ENCODE data around the gene USP24. TPM values are rescaled to one million over a fixed set of nuclear protein-coding genes. Genes with fewer than 3 reads are reported as not detected.

Gene USP24
- total RNA-seq, 2 donors from 2014 or later = 31.8 to 34.9 TPM

DNA sequence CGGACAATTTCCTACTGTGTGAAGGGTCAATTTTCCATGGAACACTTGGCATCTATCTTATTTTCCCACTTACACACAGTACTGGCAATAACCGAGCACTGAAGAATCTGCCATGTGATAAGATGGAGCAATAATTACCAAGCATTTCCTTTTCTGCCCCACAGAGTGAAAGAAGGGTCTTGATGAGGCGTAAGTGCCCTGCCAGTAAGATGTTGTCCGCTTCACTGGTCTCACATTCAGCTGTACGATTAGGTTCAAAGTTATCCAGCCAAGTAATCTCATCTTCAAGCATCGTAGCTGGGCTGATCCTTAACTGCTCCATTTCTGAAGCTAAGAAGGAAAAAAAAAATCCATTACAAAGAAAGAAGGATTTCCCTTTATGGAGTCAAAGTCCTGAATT, 108.1 kb downstream of the USP24 start:
- no peaks in the 10 kb centered on the region for H3K27me3 ChIP-seq
- no peak overlapping the region for H3K27ac ChIP-seq
- TF ChIP-seq, protein P1, sequence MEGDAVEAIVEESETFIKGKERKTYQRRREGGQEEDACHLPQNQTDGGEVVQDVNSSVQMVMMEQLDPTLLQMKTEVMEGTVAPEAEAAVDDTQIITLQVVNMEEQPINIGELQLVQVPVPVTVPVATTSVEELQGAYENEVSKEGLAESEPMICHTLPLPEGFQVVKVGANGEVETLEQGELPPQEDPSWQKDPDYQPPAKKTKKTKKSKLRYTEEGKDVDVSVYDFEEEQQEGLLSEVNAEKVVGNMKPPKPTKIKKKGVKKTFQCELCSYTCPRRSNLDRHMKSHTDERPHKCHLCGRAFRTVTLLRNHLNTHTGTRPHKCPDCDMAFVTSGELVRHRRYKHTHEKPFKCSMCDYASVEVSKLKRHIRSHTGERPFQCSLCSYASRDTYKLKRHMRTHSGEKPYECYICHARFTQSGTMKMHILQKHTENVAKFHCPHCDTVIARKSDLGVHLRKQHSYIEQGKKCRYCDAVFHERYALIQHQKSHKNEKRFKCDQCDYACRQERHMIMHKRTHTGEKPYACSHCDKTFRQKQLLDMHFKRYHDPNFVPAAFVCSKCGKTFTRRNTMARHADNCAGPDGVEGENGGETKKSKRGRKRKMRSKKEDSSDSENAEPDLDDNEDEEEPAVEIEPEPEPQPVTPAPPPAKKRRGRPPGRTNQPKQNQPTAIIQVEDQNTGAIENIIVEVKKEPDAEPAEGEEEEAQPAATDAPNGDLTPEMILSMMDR (IDR thresholded peaks at IDR 0.05) = no peak
- peaks cover 3% of the 10 kb centered on the region for H3K36me3 ChIP-seq
- H3K9me3 ChIP-seq = no peaks in the 10 kb centered on the region
- intact Hi-C loops (cut with DNase I) = no loop called here
- no peak overlapping the region for H3K4me3 ChIP-seq
- H3K9ac ChIP-seq (ENCODE audit: low read depth in 2 of 2, low read length in 2 of 2) = no peak overlapping the region
- no peak for DNase-seq
- no peaks in the 10 kb centered on the region for H3K4me1 ChIP-seq

DNA sequence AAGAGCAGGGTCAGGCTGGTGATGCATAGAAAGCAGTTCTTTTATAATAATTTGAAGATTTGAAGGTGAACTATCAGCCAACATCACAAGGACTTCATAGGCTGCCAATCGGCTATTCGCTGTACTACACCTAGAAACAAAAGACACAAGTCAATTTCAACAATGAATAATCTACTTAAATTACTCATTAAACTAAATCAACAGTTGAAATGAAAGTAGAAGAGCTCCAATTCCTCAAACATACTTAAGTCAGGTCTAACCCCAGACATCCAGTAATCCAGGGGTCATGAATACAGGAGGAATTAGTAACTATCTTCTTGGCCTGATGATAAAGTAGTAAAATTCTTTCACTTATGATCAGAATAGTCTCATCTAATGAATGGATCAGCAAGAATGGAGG, 111.3 kb downstream of the USP24 start:
- no peaks in the 10 kb centered on the region for H3K9me3 ChIP-seq
- H3K27ac ChIP-seq = no peak overlapping the region
- H3K27me3 ChIP-seq = no peaks in the 10 kb centered on the region
- TF ChIP-seq, protein P1 (IDR thresholded peaks at IDR 0.05) = no peak
- no peak overlapping the region for H3K9ac ChIP-seq (ENCODE audit: low read depth in 2 of 2, low read length in 2 of 2)
- no peaks in the 10 kb centered on the region for H3K4me1 ChIP-seq
- no peaks in the 10 kb centered on the region for H3K36me3 ChIP-seq
- no peak for DNase-seq
- H3K4me3 ChIP-seq = no peak overlapping the region
- intact Hi-C loops (cut with DNase I) = no loop called here

DNA sequence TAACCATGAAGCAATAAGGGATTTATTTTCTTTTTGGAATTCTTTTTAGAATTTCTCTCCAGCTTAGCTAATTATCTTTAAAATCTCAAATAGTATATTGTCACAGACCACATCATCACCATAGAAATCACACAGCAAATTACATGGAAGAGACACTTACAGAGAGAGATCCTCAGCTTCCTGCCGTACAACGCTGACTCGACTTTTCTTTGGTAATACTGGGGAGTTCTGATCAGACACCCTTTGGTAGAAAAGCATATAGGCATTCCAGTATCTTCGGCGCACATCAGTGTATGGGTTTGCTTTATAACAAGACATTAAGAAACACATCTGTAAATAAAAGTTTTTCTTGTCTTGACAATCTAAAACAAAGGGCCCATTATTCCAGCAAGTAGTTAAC, 120.1 kb downstream of the USP24 start:
- no peak for DNase-seq
- no peaks in the 10 kb centered on the region for H3K9me3 ChIP-seq
- H3K4me1 ChIP-seq = no peaks in the 10 kb centered on the region
- TF ChIP-seq, protein P1 (IDR thresholded peaks at IDR 0.05) = no peak
- H3K4me3 ChIP-seq = no peak overlapping the region
- no peaks in the 10 kb centered on the region for H3K27me3 ChIP-seq
- H3K36me3 ChIP-seq = peaks cover 20% of the 10 kb centered on the region
- no peak overlapping the region for H3K27ac ChIP-seq
- intact Hi-C loops (cut with DNase I) = no loop called here
- H3K9ac ChIP-seq (ENCODE audit: low read depth in 2 of 2, low read length in 2 of 2) = no peak overlapping the region

DNA sequence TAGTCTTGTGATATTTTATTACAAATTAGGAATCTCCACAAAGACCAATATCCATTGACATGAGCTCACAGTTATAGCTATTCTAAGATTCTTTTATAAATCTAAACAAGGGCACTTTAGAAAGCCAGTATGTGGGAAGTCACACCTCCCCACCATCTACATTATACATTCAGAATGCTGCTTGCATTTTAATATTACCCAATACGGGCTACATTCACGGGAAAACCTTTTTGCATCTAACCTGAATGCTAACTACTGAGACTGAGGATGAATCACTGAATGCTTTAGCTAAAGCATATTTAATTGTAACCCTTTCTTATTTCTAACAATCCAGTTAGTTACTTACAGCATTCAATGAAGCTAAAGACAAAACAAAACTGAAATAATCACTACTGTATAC, 122.7 kb downstream of the USP24 start:
- Histone ChIP-seq H3K27ac (no peak overlapping the region), H3K27me3 (no peaks in the 10 kb centered on the region), H3K36me3 (peaks cover 15% of the 10 kb centered on the region), H3K4me3 (no peak overlapping the region), H3K4me1 (no peaks in the 10 kb centered on the region), H3K9ac (ENCODE audit: low read depth in 2 of 2, low read length in 2 of 2) (no peak overlapping the region), H3K9me3 (no peaks in the 10 kb centered on the region)
- no peak for DNase-seq
- TF ChIP-seq, protein P1 (IDR thresholded peaks at IDR 0.05) = no peak
- intact Hi-C loops (cut with DNase I) = no loop called here

DNA sequence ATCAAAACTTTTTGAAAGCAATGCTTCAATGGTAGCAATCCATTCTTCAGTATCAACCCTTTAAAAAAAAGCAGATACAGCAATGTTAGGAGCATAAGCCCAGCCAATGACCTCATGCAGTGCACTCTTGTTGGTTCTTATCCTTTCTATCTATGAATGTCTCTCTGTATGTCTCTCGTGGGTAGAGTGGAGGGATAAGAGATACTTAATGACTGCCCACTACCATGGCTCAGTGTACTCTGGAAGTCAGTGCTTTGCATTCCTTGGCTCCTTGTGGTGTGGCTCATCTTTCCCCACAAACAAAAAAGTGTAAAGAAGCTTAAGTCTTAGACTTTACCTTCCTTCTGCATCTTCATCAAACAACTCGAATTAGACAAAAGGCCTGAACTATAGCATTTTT, 125.5 kb downstream of the USP24 start:
- Histone ChIP-seq H3K36me3 (peaks cover 26% of the 10 kb centered on the region), H3K27ac (no peak overlapping the region), H3K27me3 (no peaks in the 10 kb centered on the region), H3K9ac (ENCODE audit: low read depth in 2 of 2, low read length in 2 of 2) (no peak overlapping the region), H3K4me1 (no peaks in the 10 kb centered on the region), H3K9me3 (no peaks in the 10 kb centered on the region), H3K4me3 (no peak overlapping the region)
- TF ChIP-seq, protein P1 (IDR thresholded peaks at IDR 0.05) = no peak
- intact Hi-C loops (cut with DNase I) = no loop called here
- DNase-seq = no peak

DNA sequence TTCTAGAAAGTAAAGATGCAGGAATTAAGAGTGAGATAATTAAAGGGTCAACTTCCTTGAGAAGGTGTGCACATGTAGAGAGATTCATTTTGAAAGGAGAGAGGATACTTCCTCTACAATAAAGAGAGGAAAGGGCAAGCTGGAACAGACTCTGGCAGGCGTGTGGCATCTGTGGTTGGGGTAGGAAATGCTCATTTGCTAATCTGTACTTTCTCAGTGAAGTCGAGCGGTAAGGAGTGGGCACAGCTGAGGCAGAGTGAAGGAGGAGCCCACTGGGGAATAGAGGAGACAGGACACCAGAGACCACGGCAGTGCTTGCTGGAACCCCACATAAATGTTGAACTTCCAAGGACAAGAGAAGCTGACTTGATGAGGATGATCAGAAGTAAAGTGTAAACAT, 126.8 kb downstream of the USP24 start:
- no peak overlapping the region for H3K27ac ChIP-seq
- no peaks in the 10 kb centered on the region for H3K9me3 ChIP-seq
- intact Hi-C loops (cut with DNase I) = no loop called here
- H3K9ac ChIP-seq (ENCODE audit: low read depth in 2 of 2, low read length in 2 of 2) = no peak overlapping the region
- H3K4me1 ChIP-seq = no peaks in the 10 kb centered on the region
- H3K36me3 ChIP-seq = peaks cover 22% of the 10 kb centered on the region
- no peak for DNase-seq
- H3K27me3 ChIP-seq = no peaks in the 10 kb centered on the region
- H3K4me3 ChIP-seq = no peak overlapping the region
- TF ChIP-seq, protein P1 (IDR thresholded peaks at IDR 0.05) = no peak

Data from colonic mucosa (tissue), 4 donors.